Lower leg skin (tissue), 4 donors: ENCODE data around the gene C5AR2. TPM values are rescaled to one million over a fixed set of nuclear protein-coding genes. Genes with fewer than 3 reads are reported as not detected.

Experiments used
- DNase-seq, 2 donors: peaks; one replicate each; pipeline ENCODE4 v3.0.0-alpha.2; 2019; ENCODE audit warnings: low spot score in 2 of 2
- H3K4me3 ChIP-seq: fragments of 200-600 bp; sonication (generic); 2 replicates; pipeline ENCODE4 v1.5.1; 2017; ENCODE audit warnings: mild to moderate bottlenecking, low read depth; ENCODE audit not compliant: poor library complexity, severe bottlenecking
- CTCF ChIP-seq, 3 donors: fragments of 450-650 bp; IDR thresholded peaks; one replicate each; pipeline ENCODE4 v1.5.1; 2016; ENCODE audit warnings: antibody characterized with exemption in 3 of 3, mild to moderate bottlenecking in 3 of 3, moderate library complexity in 2 of 3
- POLR2A ChIP-seq, 2 donors: fragments of 450-650 bp; IDR thresholded peaks; one replicate each; pipeline ENCODE4 v1.6.1; 2016 to 2017; ENCODE audit warnings: antibody characterized with exemption in 2 of 2, mild to moderate bottlenecking in 1 of 2, moderate library complexity in 1 of 2
- WGBS, 2 donors: methylation state at CpG; one replicate each; pipeline ENCODE4 v1.1.5; 2018; 5-methylcytosine and 5-hydroxymethylcytosine counted together
- intact Hi-C: fragments of 100-400 bp; cut with DNase I; formaldehyde crosslinking; loops from one replicate; pipeline ENCODE4 v1.15.0; 2023; ENCODE audit warnings: low total_unique reads
- total RNA-seq, 4 donors: library from RNA; depleted of rRNA; stranded (reverse); fragments of >200 nt; gene quantifications; one replicate each; pipeline ENCODE4 v1.1.0, GENCODE V29; 2016

Gene C5AR2
- total RNA-seq, 4 donors from 2014 or later = 0.91 to 3.5 (median 1.7) TPM

- WGBS, 2 donors = 91 to 94% methylated on average over 46 of the region's 46 CpGs
- TF ChIP-seq POLR2A (IDR thresholded peaks at IDR 0.05) (no peak), CTCF (IDR thresholded peaks at IDR 0.05) (no peak)
- intact Hi-C loops = no loop called here
- DNase-seq = no peak
- no peak overlapping the region for H3K4me3 ChIP-seq
These were observed 11.8 kb upstream of the C5AR2 start for GRCh38 chr19:47319923-47320871.

DNA sequence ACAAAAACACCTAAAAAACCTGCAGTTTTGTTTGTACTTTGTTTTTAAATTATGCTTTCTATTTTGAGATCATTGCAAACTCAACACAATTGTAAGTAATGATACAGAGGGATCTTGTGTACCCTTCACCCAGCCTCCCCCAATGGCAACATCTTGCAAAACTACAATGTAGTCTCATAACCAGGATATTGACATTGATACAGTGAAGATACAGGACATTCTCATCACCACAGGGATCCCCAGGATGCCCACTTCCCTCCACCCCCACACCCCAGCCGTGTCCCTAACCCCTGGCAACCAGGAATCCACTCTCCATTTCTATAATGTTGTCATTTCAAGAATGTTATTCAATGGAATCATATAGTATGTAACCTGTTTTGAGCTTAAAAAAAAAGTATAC, 10.3 kb upstream of the C5AR2 start:
- no peak for TF ChIP-seq POLR2A (IDR thresholded peaks at IDR 0.05)
- TF ChIP-seq CTCF (IDR thresholded peaks at IDR 0.05) = no peak
- WGBS, 2 donors = 75 to 85% methylated on average over 1 of the region's 1 CpG
- no peak overlapping the region for H3K4me3 ChIP-seq
- intact Hi-C loops = no loop called here
- DNase-seq = no peak

DNA sequence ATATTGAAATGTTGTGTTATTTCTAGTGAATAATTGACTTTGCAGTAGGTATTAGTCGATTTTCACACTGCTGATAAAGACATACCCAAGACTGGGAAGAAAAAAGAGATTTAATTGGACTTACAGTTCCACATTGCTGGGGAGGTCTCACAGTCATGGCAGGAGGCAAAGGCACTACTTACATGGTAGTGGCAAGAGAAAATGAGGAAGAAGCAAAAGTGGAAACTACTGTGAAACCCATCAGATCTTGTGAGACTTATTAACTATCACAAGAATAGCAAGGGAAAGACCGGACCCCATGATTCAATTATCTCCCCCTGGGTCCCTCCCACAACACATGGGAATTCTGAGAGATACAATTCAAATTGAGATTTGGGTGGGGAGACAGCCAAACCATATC, 9.9 kb upstream of the C5AR2 start:
- H3K4me3 ChIP-seq = no peak overlapping the region
- DNase-seq = no peak
- TF ChIP-seq CTCF (IDR thresholded peaks at IDR 0.05) (no peak), POLR2A (IDR thresholded peaks at IDR 0.05) (no peak)
- 72 to 76% methylated on average over 2 of the region's 2 CpGs for WGBS, 2 donors
- intact Hi-C loops = no loop called here

- DNase-seq = no peak
- 74 to 82% methylated on average over 8 of the region's 8 CpGs for WGBS, 2 donors
- intact Hi-C loops = no loop called here
- H3K4me3 ChIP-seq = no peak overlapping the region
- TF ChIP-seq CTCF (IDR thresholded peaks at IDR 0.05) (no peak), POLR2A (IDR thresholded peaks at IDR 0.05) (no peak)
These were observed 8.6 kb upstream of the C5AR2 start for GRCh38 chr19:47323409-47323808.

- H3K4me3 ChIP-seq = no peak overlapping the region
- DNase-seq = no peak
- WGBS, 2 donors = 80 to 81% methylated on average over 12 of the region's 12 CpGs
- TF ChIP-seq CTCF (IDR thresholded peaks at IDR 0.05) = no peak
- TF ChIP-seq POLR2A (IDR thresholded peaks at IDR 0.05) = no peak
- intact Hi-C loops = no loop called here
These were observed 8.1 kb upstream of the C5AR2 start for GRCh38 chr19:47323872-47324271.
